Colon (tissue), 2 donors: ENCODE data around the gene CLEC2L.

Experiments
- FAIRE-seq: peaks from 2 replicates; lab custom pipeline; 2012; peaks lifted over from hg19 to GRCh38; lab: Jason Lieb, UNC
- donor health status: control.
- donor health status: control.

CLEC2L gene

GRCh38 chr7:139523199-139523941 is at the start of gene CLEC2L:
TSS of gene CLEC2L (plus strand) at chr7:139523685. CDS start at chr7:139523928, 243 bp downstream.
- no peak for FAIRE-seq

GRCh38 chr7:139476139-139476538 is 47.3 kb upstream of the CLEC2L start:
- FAIRE-seq, result no peak

GRCh38 chr7:139476891-139477290 is 46.6 kb upstream of the CLEC2L start:
- FAIRE-seq, result no peak

GRCh38 chr7:139479620-139480019 is 43.9 kb upstream of the CLEC2L start:
- no peak for FAIRE-seq

- FAIRE-seq, result no peak
Measured at GRCh38 chr7:139481364-139481763, 42.1 kb upstream of the CLEC2L start.

GRCh38 chr7:139482122-139482521 is 41.4 kb upstream of the CLEC2L start:
- no peak for FAIRE-seq

GRCh38 chr7:139482662-139483466 is 40.6 kb upstream of the CLEC2L start:
- no peak for FAIRE-seq

GRCh38 chr7:139487366-139488080 is 36.0 kb upstream of the CLEC2L start:
- FAIRE-seq, result no peak

GRCh38 chr7:139488810-139489209 is 34.7 kb upstream of the CLEC2L start:
- FAIRE-seq, result no peak

- FAIRE-seq, result no peak
Measured at GRCh38 chr7:139490130-139490529, 33.4 kb upstream of the CLEC2L start.

- no peak for FAIRE-seq
Measured at GRCh38 chr7:139492293-139492692, 31.2 kb upstream of the CLEC2L start.

GRCh38 chr7:139494835-139495579 is 28.5 kb upstream of the CLEC2L start:
- no peak for FAIRE-seq

GRCh38 chr7:139495580-139496125 is 27.8 kb upstream of the CLEC2L start:
- no peak for FAIRE-seq

GRCh38 chr7:139496528-139496927 is 27.0 kb upstream of the CLEC2L start:
- no peak for FAIRE-seq

- FAIRE-seq, result no peak
Measured at GRCh38 chr7:139500770-139501138, 22.7 kb upstream of the CLEC2L start.

GRCh38 chr7:139502226-139502625 is 21.3 kb upstream of the CLEC2L start:
- FAIRE-seq, result no peak

GRCh38 chr7:139505563-139505962 is 17.9 kb upstream of the CLEC2L start:
- no peak for FAIRE-seq

GRCh38 chr7:139509535-139509934 is 13.9 kb upstream of the CLEC2L start:
- no peak for FAIRE-seq

GRCh38 chr7:139511315-139511714 is 12.2 kb upstream of the CLEC2L start:
- FAIRE-seq, result no peak

- FAIRE-seq, result no peak
Measured at GRCh38 chr7:139515266-139515665, 8.2 kb upstream of the CLEC2L start.

- no peak for FAIRE-seq
Measured at GRCh38 chr7:139521439-139521838, 2.0 kb upstream of the CLEC2L start.

- FAIRE-seq, result no peak
Measured at GRCh38 chr7:139522830-139523198, 671 bp upstream of the CLEC2L start.
